ENCODE data around the gene ABCA7.

GRCh38 chr19:1041272-1041834 is 1.4 kb downstream of the ABCA7 start:
- TF ChIP-seq CTCF (IDR thresholded peaks at IDR 0.05; ENCODE audit: poor library complexity, severe bottlenecking), result no peak
- TF ChIP-seq TAF1 (IDR thresholded peaks at IDR 0.05; ENCODE audit: low read depth), result no peak
- TF ChIP-seq POLR2AphosphoS5 (IDR thresholded peaks at IDR 0.05), result no peak
- TF ChIP-seq EP300 (conservative IDR thresholded peaks at IDR 0.05; ENCODE audit: poor library complexity, severe bottlenecking), result no peak
- TF ChIP-seq SMC3 (conservative IDR thresholded peaks at IDR 0.05; ENCODE audit: poor library complexity), result no peak
- TF ChIP-seq EZH2 (IDR thresholded peaks at IDR 0.05; ENCODE audit: borderline replicate concordance, insufficient read depth, low read length, poor library complexity, severe bottlenecking), result no peak
- no peak for TF ChIP-seq RAD21 (conservative IDR thresholded peaks at IDR 0.05)
- no peak for TF ChIP-seq REST (IDR thresholded peaks at IDR 0.05; ENCODE audit: borderline replicate concordance)
- no peak for TF ChIP-seq MXI1 (conservative IDR thresholded peaks at IDR 0.05; ENCODE audit: poor library complexity, severe bottlenecking)
